ENCODE data around the gene MAT1A. TPM values are rescaled to one million over a fixed set of nuclear protein-coding genes. Genes with fewer than 3 reads are reported as not detected.
A peak's percentile ranks its signal among the peaks of the same experiment; 100 is the strongest.

The MAT1A gene
- total and polyA plus RNA-seq, 2 of the 13 experiments (the other 11 are each of a cell fraction or from before 2014, with no cell fraction given) = 57.1 to 76.9 TPM

DNA sequence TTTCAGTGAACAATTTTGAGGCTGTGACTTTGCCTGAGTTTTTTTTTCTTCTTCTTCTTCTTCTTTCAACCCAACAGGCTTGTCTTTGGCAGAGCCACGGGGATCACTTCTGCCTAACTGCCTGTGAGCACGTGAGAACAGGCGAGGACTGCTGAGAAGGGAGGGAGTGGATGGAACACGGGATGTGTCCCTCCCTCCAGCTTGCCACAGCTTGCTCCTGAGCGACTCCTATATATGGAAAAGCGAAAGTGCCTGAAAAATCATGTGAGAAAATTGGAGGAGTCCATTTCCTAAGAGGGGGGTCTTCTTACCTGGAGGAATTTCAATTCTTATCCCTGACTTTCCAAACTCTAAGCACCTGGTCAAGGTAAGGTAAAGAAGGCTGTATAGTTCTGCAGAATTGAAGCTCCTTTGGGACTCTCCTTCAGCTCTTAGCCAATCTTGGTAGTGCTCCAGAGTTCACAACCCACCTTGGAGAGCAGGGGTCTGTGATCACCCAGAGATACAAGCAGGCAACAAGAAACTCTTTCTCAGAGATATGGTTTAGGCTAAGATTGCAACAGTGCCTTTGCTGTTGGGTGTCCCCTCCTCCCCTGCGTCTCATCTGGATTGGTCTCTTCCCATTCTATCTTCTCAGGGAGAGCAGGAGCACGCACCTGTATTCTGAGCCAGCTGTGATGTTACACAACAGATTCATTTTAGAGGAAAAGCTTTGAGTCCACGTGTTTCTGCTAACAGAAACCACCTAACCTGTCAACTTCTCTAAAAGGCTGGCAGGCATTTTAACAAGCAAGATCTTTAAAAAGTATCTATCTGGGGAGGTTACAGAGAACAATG lies at the start of gene MAT1A (continued):
- TF ChIP-seq, protein P1, sequence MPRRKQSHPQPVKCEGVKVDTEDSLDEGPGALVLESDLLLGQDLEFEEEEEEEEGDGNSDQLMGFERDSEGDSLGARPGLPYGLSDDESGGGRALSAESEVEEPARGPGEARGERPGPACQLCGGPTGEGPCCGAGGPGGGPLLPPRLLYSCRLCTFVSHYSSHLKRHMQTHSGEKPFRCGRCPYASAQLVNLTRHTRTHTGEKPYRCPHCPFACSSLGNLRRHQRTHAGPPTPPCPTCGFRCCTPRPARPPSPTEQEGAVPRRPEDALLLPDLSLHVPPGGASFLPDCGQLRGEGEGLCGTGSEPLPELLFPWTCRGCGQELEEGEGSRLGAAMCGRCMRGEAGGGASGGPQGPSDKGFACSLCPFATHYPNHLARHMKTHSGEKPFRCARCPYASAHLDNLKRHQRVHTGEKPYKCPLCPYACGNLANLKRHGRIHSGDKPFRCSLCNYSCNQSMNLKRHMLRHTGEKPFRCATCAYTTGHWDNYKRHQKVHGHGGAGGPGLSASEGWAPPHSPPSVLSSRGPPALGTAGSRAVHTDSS (CRISPR knock-in tag; conservative IDR thresholded peaks at IDR 0.05) = no peak
- no peak for TF ChIP-seq CREB1 (IDR thresholded peaks at IDR 0.05)
- TF ChIP-seq CREB1 (CRISPR knock-in tag; IDR thresholded peaks at IDR 0.05) = no peak; the same call in 1 of the 2 replicates
- no peak; the same call in 1 of the 2 replicates for TF ChIP-seq ZNF510 (CRISPR knock-in tag; IDR thresholded peaks at IDR 0.05; ENCODE audit: low read depth)
- no peak for TF ChIP-seq SP2 (CRISPR knock-in tag; IDR thresholded peaks at IDR 0.05)
- TF ChIP-seq GPN1 (CRISPR knock-in tag; IDR thresholded peaks at IDR 0.05; ENCODE audit: borderline replicate concordance) = no peak
- TF ChIP-seq SIX1 (CRISPR knock-in tag; IDR thresholded peaks at IDR 0.05; ENCODE audit: borderline replicate concordance) = no peak
- TF ChIP-seq BORCS8-MEF2B (CRISPR knock-in tag; IDR thresholded peaks at IDR 0.05) = peak; percentile 72; the same call in 1 of the 2 replicates
- TF ChIP-seq ZNF282 (IDR thresholded peaks at IDR 0.05; ENCODE audit: partially characterized antibody) = no peak
- no peak for TF ChIP-seq ZNF556 (CRISPR knock-in tag; IDR thresholded peaks at IDR 0.05; ENCODE audit: borderline replicate concordance)
- TF ChIP-seq, protein P2, sequence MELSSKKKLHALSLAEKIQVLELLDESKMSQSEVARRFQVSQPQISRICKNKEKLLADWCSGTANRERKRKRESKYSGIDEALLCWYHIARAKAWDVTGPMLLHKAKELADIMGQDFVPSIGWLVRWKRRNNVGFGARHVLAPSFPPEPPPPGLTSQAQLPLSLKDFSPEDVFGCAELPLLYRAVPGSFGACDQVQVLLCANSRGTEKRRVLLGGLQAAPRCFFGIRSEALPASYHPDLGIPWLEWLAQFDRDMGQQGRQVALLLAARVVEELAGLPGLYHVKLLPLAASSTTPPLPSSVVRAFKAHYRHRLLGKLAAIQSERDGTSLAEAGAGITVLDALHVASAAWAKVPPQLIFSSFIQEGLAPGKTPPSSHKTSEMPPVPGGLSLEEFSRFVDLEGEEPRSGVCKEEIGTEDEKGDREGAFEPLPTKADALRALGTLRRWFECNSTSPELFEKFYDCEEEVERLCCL (CRISPR knock-in tag; IDR thresholded peaks at IDR 0.05; ENCODE audit: borderline replicate concordance) = no peak
- TF ChIP-seq, protein P3, sequence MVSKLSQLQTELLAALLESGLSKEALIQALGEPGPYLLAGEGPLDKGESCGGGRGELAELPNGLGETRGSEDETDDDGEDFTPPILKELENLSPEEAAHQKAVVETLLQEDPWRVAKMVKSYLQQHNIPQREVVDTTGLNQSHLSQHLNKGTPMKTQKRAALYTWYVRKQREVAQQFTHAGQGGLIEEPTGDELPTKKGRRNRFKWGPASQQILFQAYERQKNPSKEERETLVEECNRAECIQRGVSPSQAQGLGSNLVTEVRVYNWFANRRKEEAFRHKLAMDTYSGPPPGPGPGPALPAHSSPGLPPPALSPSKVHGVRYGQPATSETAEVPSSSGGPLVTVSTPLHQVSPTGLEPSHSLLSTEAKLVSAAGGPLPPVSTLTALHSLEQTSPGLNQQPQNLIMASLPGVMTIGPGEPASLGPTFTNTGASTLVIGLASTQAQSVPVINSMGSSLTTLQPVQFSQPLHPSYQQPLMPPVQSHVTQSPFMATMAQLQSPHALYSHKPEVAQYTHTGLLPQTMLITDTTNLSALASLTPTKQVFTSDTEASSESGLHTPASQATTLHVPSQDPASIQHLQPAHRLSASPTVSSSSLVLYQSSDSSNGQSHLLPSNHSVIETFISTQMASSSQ (IDR thresholded peaks at IDR 0.05; ENCODE audit: low read depth) = no peak
- TF ChIP-seq, protein P3 (CRISPR knock-in tag; IDR thresholded peaks at IDR 0.05; ENCODE audit: borderline replicate concordance) = no peak
- no peak for TF ChIP-seq PAX8 (CRISPR knock-in tag; IDR thresholded peaks at IDR 0.05; ENCODE audit: borderline replicate concordance)
- no peak for TF ChIP-seq SMAD1 (CRISPR knock-in tag; IDR thresholded peaks at IDR 0.05; ENCODE audit: borderline replicate concordance, low read depth)
- no peak for TF ChIP-seq MTF1 (CRISPR knock-in tag; IDR thresholded peaks at IDR 0.05)
- no peak for TF ChIP-seq ZNF326 (CRISPR knock-in tag; IDR thresholded peaks at IDR 0.05; ENCODE audit: borderline replicate concordance)
- no peak for TF ChIP-seq ZNF496 (CRISPR knock-in tag; IDR thresholded peaks at IDR 0.05; ENCODE audit: insufficient replicate concordance)
- TF ChIP-seq ZNF850 (CRISPR knock-in tag; conservative IDR thresholded peaks at IDR 0.05) = no peak
- TF ChIP-seq ZSCAN21 (CRISPR knock-in tag; IDR thresholded peaks at IDR 0.05; ENCODE audit: borderline replicate concordance) = no peak
- no peak for TF ChIP-seq ZNF672 (CRISPR knock-in tag; IDR thresholded peaks at IDR 0.05)
- no peak for TF ChIP-seq NPAS2 (CRISPR knock-in tag; IDR thresholded peaks at IDR 0.05; ENCODE audit: borderline replicate concordance)
- TF ChIP-seq U2AF1 (optimal IDR thresholded peaks at IDR 0.05; ENCODE audit: low read depth, low read length) = no peak
- no peak for TF ChIP-seq ZBTB38 (CRISPR knock-in tag; IDR thresholded peaks at IDR 0.05)

Data from HepG2 (cell line).